Osteoblast (primary cell): Measurements from ENCODE around the gene ROCK2. TPM values are rescaled to one million over a fixed set of nuclear protein-coding genes. Genes with fewer than 3 reads are reported as not detected.

Experiments
- DNase-seq: peaks from one replicate; pipeline ENCODE4 v3.0.0; 2011; ENCODE audit warnings: low spot score, mixed read lengths; ENCODE audit not compliant: insufficient read length; ENCODE audit errors: missing footprints
- H2AFZ ChIP-seq: 2 replicates; pipeline ENCODE4 v1.6.0; 2011; ENCODE audit warnings: mild to moderate bottlenecking, low read length
- H3K27ac ChIP-seq: 2 replicates; pipeline ENCODE4 v1.5.1; 2011; ENCODE audit warnings: mild to moderate bottlenecking, low read depth, low read length, moderate library complexity
- H3K27me3 ChIP-seq: 2 replicates; pipeline ENCODE4 v1.6.0; 2012; ENCODE audit warnings: mild to moderate bottlenecking, control low read depth, inconsistent platforms, low read length, moderate library complexity; ENCODE audit not compliant: insufficient read depth
- H3K36me3 ChIP-seq: 2 replicates; pipeline ENCODE4 v1.5.1; 2011; ENCODE audit warnings: mild to moderate bottlenecking, low read length, control low read depth, moderate library complexity; ENCODE audit not compliant: insufficient read depth
- H3K4me1 ChIP-seq: 2 replicates; pipeline ENCODE4 v1.5.1; 2011; ENCODE audit warnings: mild to moderate bottlenecking, low read length, control low read depth, moderate library complexity; ENCODE audit not compliant: insufficient read depth
- H3K4me2 ChIP-seq: 2 replicates; pipeline ENCODE4 v1.6.0; 2011; ENCODE audit warnings: mild to moderate bottlenecking, low read length; ENCODE audit not compliant: insufficient read depth
- H3K4me3 ChIP-seq: fragments of 200-600 bp; sonication (generic); 3 replicates; pipeline ENCODE4 v1.5.1; 2012; ENCODE audit warnings: mild to moderate bottlenecking, low read length, inconsistent platforms; ENCODE audit not compliant: insufficient read depth
- H3K79me2 ChIP-seq: 2 replicates; pipeline ENCODE4 v1.6.0; 2012; ENCODE audit warnings: mild to moderate bottlenecking, low read length, control low read depth, inconsistent platforms; ENCODE audit not compliant: insufficient read depth
- H3K9me3 ChIP-seq: 2 replicates; pipeline ENCODE4 v1.5.1; 2011; ENCODE audit warnings: low read depth, low read length, control low read depth
- H4K20me1 ChIP-seq: 2 replicates; pipeline ENCODE4 v1.6.0; 2012; ENCODE audit warnings: mild to moderate bottlenecking, low read length, control low read depth; ENCODE audit not compliant: insufficient read depth
- total RNA-seq: library from RNA; depleted of rRNA; stranded (reverse); fragments of >200 nt; gene quantifications from 2 replicates; pipeline ENCODE4 v1.2.3, GENCODE V29; 2012
- TF ChIP-seq, protein P1 (sequence below): IDR thresholded peaks from 2 replicates; pipeline ENCODE4 v1.5.1; 2011; ENCODE audit warnings: mild to moderate bottlenecking, low read depth, low read length, moderate library complexity; ENCODE audit errors: extremely low read depth

The ROCK2 gene
- total RNA-seq, 1 donor: 59.7 TPM

DNA sequence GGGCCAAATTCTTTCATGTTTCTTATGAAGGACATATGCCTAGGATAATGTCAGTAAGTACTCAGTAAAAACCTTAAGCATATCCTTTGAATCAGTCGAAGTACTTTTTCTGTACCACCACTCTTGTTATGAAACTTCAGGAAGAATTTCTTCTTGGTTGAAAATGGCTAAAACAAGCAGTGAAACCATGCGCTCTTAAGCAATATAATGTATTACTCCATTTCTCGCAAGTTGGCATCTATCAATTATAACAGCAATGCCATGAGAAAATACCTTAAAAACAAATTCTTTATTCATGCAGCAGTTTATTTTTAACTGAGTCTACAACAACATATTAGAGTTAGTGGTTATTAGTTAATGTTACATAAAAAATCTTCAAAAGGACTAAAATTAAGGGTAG is 148.2 kb downstream of the ROCK2 start:
- DNase-seq: no peak
- TF ChIP-seq, protein P1, sequence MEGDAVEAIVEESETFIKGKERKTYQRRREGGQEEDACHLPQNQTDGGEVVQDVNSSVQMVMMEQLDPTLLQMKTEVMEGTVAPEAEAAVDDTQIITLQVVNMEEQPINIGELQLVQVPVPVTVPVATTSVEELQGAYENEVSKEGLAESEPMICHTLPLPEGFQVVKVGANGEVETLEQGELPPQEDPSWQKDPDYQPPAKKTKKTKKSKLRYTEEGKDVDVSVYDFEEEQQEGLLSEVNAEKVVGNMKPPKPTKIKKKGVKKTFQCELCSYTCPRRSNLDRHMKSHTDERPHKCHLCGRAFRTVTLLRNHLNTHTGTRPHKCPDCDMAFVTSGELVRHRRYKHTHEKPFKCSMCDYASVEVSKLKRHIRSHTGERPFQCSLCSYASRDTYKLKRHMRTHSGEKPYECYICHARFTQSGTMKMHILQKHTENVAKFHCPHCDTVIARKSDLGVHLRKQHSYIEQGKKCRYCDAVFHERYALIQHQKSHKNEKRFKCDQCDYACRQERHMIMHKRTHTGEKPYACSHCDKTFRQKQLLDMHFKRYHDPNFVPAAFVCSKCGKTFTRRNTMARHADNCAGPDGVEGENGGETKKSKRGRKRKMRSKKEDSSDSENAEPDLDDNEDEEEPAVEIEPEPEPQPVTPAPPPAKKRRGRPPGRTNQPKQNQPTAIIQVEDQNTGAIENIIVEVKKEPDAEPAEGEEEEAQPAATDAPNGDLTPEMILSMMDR: no peak
- no peak overlapping the region for H3K4me3 ChIP-seq
- no peak overlapping the region for H2AFZ ChIP-seq
- no peaks in the 10 kb centered on the region for H3K9me3 ChIP-seq
- no peaks in the 10 kb centered on the region for H3K27me3 ChIP-seq
- no peaks in the 10 kb centered on the region for H4K20me1 ChIP-seq
- H3K27ac ChIP-seq: no peak overlapping the region
- no peaks in the 10 kb centered on the region for H3K4me1 ChIP-seq
- H3K79me2 ChIP-seq: no peaks in the 10 kb centered on the region
- no peak overlapping the region for H3K4me2 ChIP-seq
- peaks cover 68% of the 10 kb centered on the region for H3K36me3 ChIP-seq

DNA sequence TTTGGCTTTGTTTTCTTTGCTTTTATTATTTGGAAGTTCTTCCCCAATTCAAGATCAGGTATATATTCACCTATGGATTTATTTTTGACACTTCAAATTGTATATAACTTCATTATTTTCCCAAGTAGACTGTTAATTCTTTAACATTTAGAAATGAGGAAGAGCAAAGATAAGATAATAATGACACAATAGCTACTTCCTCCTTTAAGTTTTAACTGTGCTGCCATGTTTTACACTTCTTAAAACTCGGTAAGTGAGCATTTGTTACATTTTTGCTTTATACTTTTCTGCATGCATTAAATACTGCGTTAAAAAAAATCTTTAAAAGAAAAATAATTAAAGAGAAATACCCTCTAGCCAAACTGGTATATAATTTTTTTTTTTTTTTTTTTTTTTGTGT is 156.7 kb downstream of the ROCK2 start:
- no peaks in the 10 kb centered on the region for H4K20me1 ChIP-seq
- no peak for DNase-seq
- TF ChIP-seq, protein P1: no peak
- no peak overlapping the region for H3K4me2 ChIP-seq
- no peaks in the 10 kb centered on the region for H3K27me3 ChIP-seq
- no peak overlapping the region for H3K27ac ChIP-seq
- peaks cover 6% of the 10 kb centered on the region for H3K4me1 ChIP-seq
- H2AFZ ChIP-seq: no peak overlapping the region
- no peak overlapping the region for H3K4me3 ChIP-seq
- peaks cover 35% of the 10 kb centered on the region for H3K36me3 ChIP-seq
- no peaks in the 10 kb centered on the region for H3K79me2 ChIP-seq
- H3K9me3 ChIP-seq: no peaks in the 10 kb centered on the region

DNA sequence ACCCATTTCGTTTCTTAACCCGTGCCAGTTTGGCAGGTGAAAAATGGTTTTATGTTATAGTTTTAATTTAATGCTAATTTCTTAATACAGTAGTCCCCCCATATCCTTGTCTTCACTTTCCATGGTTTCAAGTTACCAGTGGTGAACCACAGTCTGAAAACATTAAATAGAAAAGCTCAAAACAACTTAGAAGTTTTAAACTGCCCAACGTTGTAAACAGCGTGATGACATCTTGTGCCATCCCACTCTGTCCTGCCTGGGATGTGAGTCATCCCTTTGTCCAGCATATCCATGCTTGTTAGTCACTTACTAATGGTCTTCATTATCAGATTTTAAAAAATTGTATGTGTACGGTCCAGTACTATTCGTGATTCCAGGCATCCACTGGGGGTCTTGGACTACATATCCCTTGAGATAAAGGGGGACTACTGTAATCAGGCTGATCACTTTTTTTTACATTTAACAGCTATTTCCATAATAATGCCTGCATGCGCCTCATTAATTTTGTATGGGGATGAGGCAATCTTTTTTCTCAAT is 157.3 kb downstream of the ROCK2 start:
- H3K27ac ChIP-seq: peak overlapping the region; percentile 5
- no peaks in the 10 kb centered on the region for H3K27me3 ChIP-seq
- peak; percentile 68 for DNase-seq
- no peaks in the 10 kb centered on the region for H4K20me1 ChIP-seq
- H3K9me3 ChIP-seq: no peaks in the 10 kb centered on the region
- TF ChIP-seq, protein P1: no peak
- H3K36me3 ChIP-seq: peaks cover 35% of the 10 kb centered on the region
- H3K79me2 ChIP-seq: no peaks in the 10 kb centered on the region
- peaks cover 6% of the 10 kb centered on the region for H3K4me1 ChIP-seq
- no peak overlapping the region for H3K4me3 ChIP-seq
- H3K4me2 ChIP-seq: no peak overlapping the region
- H2AFZ ChIP-seq: no peak overlapping the region

DNA sequence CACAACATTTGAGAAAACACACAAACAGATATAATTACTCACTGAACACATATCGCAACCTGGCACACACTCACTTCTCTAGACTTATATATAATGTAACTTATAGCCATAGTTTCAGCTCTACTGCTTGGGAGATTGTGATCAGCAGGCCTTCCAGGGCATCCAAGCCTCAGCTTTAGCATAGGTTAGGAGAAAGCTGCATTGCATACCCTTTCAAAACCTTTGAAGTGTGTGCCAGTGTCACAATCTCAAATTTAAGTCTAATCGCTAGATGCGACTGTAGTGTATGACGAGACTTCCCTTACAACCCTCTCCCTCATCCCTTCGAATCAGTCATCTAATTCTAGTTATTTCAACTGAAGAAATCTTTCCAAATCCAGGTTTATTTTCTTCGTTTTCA is 158.3 kb downstream of the ROCK2 start:
- Histone ChIP-seq H3K4me2 (no peak overlapping the region), H3K4me3 (no peak overlapping the region), H3K27me3 (no peaks in the 10 kb centered on the region), H3K9me3 (no peaks in the 10 kb centered on the region), H2AFZ (no peak overlapping the region), H4K20me1 (no peaks in the 10 kb centered on the region), H3K36me3 (peaks cover 25% of the 10 kb centered on the region), H3K4me1 (peaks cover 6% of the 10 kb centered on the region), H3K27ac (no peak overlapping the region), H3K79me2 (no peaks in the 10 kb centered on the region)
- DNase-seq: peak; percentile 17
- TF ChIP-seq, protein P1: no peak
